ENCODE results near the gene RAB8B.
A peak's percentile ranks its signal among the peaks of the same experiment; 100 is the strongest.

The RAB8B gene

DNA sequence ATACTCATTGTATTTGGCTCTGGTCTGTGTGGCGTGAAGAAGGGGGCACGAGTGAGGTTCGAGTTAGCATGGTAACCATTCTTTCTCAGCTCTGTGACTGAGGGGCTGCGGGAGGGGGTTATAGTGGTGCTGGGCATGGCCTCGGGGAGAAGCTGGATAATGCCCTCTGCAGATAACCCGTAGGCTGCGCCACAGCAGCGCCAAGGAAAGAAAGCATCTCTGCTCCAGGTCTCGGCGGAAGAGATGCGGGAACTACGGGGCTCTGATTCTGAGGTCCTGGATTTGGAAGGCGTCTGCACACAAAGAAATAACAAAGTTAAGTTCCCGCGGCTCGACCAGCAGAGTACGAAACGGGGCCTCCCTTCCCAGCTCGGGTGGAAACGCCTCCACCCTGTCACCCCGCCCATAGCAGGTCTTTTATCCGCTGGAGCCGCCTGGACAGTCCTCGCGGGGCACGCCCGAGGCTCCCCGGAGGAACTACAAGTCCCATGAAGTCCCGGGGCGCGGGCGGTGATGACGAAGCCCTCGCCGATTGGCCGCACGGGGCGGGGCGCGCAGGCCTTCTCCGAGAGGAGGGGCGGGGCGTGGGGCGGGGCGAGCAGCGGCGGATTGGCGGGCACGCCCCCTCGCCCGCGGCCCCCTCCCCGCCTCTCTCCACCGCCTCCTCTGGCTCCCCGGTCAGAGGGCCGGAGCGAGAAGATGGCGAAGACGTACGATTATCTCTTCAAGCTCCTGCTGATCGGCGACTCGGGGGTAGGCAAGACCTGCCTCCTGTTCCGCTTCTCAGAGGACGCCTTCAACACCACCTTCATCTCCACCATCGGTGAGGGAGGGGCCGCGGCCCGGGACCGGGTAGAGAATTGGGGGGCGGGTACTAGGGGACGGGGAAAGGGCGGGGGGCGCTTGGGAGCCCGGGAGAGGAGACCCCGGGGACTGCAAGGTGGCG is at the start of gene RAB8B:
Gene RAB8B, plus strand, starts transcription at position 681 of the 946 bp plus-strand sequence. Its CDS starts 19 bp downstream, at position 700.
- peak; percentile 99 for DNase-seq (ENCODE audit: low spot score)

DNA sequence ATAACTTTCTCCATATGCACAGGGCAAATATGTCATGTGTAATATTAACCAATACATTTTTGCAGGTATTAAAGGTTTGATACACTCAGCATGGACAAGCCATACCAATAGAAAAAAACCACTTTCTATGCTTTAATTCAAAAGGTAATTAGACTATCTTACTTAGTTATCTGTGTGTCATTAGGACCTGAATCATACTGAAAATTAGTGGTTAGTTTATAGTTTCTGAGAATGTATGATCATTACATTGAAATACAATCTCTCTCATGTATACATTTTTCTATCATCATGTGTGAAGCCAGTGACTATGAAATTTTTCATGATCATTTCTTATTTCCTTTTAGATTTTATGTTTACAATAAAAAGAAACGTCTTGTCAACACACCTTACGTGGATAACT is 48.5 kb upstream of the RAB8B start:
- DNase-seq (ENCODE audit: low spot score) = no peak

DNA sequence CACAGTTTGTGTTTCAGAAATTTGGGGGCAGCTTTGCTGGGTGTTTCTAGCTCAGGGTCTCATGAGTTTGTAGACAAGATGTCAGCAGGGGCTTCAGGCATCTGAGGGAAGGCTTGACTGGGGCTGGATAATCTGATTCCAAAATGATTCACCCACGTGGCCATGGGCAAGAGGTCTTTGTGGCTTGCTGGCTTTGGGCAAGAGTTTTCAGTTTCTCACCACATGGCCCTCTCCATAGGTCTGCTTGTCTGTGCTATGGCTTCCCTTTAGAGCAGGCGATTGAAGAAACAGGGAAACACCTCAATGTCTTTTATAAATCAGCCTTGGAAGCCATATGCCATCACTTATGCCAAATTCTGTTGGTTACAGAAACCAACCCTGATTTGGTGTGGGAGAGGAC is 44.0 kb upstream of the RAB8B start:
- no peak for DNase-seq (ENCODE audit: low spot score)

DNA sequence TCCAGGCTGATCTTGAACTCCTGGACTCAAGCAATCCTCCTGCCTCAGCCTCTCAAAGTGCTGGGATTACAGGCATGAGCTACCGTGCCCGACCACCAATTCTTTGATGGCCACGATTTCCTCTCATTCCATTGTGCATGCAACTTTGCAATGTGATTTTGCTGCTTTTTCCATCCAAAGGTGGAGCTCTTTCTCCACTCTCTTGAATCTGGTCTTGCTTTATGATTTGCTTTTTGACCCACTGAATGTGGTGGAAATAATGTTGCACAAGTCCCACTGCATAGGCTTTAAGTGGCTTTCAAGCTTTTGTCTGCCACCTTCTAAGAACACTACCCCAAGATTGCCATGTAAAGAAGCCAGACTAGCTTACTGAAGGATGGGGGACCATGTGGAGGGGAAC is 42.7 kb upstream of the RAB8B start:
- DNase-seq (ENCODE audit: low spot score) = no peak

DNA sequence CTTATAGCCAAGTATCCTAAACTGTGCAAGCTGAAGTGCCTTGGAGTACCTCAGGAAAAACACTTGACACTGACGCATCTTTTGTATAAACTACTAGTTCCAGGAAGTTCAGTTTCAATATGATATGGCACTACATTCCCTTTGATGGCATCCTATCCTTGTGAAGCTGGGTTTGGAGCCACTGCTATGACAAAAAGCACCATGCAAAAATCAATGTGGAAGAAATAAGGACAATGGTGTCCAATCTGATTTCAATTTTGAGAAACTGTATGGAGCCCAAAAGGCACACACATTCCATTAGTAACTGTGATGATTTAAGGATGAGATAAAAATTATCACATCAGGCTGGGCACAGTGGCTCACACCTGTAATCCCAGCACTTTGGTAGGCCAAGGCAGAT is 37.7 kb upstream of the RAB8B start:
- DNase-seq (ENCODE audit: low spot score) = no peak

DNA sequence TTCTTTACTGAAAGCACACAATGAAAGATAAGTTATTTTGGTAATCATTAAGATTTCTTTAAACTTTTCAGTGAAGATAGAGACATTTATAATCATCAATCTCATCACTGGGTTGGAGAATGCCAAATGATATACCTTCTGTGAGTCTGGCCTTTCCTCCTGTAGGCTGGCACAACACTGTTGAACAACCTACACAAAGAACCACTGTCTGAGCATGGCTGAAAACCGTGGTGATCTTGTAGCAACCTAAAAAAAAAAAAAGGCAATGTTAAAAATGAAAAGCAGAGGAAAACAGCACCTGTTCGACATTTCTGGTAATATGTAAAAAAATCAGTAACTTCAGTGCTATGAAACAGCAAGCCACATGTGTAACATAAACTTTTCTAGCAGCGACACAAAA is 33.9 kb upstream of the RAB8B start:
- no peak for DNase-seq (ENCODE audit: low spot score)

DNA sequence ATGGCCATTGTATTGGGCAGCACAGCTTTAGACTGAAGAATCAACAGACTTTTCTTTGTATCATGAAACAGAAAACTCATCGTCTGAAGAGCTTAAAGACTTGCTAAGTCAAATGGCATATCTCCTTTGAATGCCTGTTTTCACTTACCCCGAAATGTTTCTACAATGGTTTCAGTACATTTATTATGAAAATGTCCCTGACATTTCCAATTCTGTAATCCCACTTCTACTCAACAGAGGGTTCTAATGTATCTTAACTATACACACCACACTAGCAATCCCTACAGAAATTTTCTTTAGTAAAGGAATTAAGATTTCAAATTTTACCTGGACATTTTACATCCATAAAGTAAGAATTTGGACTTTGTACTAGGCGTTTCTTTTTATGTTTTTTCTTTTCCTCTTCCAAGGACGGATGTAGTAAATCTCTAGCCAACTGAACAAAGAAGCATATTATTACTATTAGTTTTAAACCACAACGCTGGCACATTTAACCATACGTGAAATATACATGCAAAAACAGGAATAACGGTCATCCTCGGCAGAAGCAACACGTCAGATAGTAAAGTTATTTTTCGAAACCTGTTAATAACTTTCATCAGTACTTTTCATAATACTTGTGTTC is 33.2 kb upstream of the RAB8B start:
- no peak for DNase-seq (ENCODE audit: low spot score)

DNA sequence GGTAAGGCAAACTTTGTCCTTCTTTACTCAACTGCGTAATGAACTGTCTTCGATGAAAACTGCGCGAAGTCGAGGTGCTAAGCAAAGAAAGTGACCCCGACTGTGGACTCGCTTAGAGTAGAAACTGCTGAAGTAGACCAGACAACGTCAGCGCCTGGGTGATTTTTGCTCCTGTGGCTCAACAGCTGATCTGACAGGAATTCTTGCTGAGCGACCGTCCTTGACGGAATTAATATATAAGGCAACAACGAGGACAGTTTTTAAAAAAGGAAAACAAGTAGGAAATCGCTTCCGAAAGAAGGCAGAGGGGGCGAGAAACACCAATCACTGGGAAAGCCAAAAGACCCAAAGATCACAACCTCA is 32.7 kb upstream of the RAB8B start:
- no peak for DNase-seq (ENCODE audit: low spot score)

DNA sequence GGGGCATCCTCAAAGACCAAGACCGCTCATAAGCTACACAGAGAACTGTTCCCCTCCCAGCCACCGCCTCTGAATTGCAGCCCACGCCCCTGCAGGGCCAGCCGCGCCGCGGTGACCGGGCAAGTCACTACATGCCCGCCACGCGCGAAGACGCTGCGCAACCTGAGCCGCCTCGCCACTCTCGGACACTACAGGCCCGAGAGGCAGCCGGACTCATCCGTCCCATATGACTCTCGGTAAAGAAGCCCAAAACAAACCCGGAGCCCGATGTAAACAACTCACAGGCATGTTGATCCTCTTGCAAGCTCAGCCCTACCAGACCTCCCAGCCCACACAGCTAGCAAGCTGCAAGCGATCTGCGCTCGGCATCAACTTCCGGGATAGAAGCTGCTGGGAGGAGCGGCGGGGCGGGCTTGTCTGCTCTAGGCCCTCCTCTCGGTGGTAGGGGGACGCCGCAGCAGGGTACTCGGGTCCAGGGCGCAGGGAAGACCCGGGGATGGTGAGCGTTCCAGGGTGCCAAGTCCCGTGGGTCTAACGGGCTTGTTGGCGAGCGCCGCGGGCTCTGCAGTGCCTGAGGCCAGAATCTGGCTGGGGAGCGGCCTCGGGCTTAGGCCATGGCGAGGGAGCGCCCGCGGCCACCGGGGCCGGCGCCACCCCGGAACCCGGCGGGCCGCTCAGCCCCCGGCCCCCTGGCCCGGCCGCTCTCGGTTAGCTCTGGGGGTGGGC is 32.1 kb upstream of the RAB8B start, which contains the start of gene RPS27L:
Gene RPS27L, minus strand, starts transcription at position 360 of the 726 bp plus-strand sequence. Its CDS starts 72 bp downstream, at position 288.
- DNase-seq (ENCODE audit: low spot score) = peak; percentile 95

DNA sequence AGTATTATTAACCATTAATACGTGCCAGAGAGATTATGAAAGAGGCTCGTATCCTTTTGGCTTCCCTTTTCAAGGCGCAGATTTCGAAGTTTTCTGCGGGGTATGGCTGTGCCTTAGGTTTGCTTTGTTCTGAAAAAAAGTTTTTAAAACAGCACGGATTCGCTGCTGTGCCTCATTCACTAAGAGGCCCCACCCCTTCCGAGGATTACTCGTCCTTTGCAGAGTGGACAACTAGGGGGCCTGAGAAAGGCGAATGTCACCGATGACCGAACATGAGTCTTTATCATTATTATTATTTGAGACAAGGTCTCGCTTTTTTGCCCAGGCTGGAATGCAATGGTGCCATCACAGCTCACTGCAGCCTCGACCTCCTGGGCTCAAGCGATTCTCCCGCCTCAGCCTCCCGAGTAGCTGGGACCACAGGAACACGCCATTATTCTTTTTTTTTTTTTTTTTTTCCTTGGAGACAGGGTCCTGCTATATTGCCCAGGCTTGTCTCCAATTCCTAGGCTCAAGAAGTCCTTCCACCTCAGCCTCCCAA is 31.4 kb upstream of the RAB8B start:
- DNase-seq (ENCODE audit: low spot score) = peak; percentile 69

DNA sequence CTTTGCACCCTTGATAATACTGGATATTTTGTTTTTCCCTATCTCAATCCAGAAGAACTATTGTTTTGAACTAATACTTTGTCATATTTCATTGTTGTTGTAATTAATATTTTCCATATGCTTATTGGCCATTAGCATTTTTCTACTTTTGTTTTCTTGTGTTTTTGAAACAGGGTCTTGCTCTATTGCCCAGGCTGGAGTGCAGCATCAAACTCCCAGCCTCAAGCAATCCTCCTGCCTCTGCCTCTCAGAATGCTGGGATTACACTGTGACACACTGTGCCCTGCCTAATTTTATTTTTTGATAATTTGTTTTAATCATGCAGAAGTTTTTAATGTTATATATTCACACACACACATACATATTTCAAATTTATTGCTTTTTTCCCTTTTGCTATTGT is 28.8 kb upstream of the RAB8B start:
- DNase-seq (ENCODE audit: low spot score) = no peak

DNA sequence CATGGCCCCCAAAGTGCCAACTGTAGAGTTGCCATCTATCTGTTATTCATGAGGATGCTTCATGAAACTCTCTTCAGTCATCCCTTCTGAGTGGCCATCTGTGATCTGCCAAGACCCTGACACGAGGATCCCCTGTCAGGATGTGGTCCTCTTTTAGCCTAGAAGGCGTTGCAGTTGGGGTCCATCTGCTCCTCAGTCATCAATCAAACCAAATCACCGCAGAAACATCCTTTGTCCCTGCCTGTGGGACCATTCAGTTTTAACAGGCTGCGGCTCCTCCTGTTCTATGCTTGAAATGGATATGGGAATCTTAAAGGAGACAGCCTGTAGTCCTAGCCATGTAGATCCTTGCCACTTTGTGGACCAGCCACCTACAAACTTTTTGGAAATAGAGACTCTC is 26.2 kb upstream of the RAB8B start:
- DNase-seq (ENCODE audit: low spot score) = no peak

DNA sequence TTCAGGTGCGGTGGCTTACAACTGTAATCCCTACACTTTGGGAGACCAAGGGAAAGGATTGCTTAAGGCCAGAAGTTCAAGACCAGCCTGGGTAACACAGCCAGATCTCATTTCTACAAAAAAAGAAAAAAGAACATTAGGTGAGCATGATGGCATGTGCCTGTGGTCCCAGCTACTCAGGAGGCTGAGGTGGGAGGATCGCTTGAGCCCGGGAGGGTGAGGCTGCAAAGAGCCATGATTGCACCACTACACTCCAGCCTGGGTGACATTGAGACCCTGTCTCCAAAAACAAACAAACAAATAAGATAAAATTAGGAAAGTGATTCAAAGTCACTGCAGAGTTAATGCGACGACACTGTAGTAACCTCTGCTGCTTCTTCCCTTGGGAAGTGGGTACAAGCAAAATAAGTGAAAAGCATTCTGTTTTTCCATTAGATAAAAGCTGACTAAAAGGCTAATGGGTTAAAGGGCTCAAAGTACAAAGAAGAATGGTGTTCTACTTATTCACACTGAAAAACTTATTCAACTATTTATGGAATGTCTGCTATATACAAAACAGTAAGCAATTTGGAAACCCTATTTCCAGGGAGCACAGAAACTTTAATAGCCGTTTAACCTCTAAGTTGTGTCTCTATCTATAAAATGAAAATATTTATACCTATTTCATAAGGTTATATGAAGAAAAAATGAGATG is 24.1 kb upstream of the RAB8B start:
- no peak for DNase-seq (ENCODE audit: low spot score)

DNA sequence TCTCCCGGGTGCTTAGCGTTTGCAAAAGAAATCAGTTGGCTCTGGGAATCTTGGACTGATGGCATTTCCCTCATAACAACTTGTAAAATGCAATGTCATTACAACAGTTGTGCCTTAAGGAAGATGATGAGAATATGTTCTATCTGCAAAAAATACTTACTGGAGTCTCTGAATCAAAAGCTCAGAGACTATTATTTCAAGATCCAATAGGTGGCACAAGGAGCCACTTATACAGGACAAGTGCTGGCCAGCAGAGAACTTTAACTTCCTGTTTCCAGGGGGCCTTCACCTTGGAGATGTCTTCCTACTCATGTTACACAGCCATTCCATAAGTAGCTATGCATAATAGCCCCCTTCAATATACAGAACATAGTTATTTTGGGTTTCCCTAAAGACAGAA is 23.2 kb upstream of the RAB8B start:
- no peak for DNase-seq (ENCODE audit: low spot score)

DNA sequence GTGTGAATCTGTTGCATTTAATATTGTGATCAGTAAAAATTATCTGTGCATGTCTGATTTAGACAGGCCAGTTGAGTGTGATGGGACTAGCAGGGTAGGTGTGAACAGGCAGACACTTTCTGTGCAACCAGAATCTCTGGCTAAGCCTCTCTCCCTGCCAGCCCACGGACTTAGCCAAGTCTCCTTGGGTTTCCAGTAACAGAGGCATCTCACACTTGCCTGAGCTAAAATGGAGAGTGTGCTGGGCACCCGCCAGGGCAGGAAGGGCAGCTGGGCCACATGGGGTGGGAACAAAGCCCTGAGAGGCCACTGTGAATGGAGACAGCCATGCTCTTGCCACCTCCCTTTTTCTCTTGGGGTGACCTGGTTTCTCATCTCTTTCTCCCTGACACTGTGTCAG is 19.6 kb upstream of the RAB8B start:
- no peak for DNase-seq (ENCODE audit: low spot score)

DNA sequence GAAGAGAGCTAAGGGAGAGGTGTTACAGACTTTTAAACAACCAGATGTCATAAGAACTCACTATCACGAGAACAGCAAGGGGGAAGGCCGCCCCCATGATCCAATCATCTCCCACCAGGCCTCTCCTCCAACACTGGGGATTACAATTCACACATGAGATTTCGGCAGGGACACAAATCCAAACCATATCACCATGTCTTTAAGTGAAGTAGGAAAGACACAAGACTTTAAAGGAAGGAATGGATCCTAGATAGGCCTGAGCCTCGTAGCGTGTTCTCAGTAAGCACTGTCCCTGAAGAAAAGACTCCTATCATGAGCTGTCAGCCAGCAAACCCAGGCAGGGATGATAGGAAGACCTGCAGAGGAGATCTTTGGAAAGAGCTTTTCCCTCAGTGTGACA is 17.0 kb upstream of the RAB8B start:
- DNase-seq (ENCODE audit: low spot score) = no peak

DNA sequence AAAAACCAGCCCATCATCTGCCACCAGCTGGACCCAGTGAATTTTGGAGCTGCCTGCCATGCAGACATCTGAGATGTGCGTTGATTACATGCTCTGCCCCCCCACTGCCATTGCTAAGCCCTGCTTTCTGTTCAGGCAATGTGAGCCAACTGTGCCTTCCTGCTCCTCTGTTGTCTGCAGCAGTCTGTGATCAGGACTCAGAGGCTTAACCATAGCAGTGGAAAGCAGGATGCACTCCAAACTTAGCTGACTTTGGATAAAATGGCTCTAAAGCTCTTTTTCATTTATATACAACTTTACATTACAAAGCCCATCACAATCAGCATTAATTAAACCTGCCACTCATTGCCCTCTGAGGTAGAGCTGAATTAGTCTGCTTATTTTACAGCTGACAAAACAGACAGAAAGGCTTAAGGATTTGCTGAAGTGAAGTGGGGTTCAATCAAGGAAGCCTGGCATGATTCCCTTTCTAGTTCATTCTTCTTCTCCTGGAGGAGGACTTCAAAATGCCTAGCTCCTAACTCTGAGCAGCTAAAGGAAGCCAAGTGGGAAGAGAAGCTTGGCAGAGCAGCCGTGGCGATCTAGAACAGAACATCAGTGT is 16.5 kb upstream of the RAB8B start:
- DNase-seq (ENCODE audit: low spot score) = no peak

DNA sequence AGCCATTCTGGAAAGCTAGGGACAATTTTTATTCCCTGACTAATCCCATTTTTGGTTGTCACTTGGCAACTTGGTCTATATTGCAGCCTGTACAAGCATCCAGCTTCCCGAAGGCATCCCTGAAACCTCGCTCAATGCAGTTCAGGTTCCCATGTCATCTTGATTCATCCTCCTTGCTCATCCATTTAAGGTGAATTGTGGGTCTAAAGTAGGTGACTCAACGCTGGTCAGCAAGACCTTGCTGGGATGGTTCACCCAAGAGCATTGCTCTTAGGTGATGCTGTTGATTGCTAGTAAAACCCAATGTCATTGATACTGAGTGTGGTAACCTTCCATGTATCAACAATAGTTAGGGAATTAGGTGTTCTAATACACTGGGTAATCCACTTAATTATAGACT is 13.1 kb upstream of the RAB8B start:
- DNase-seq (ENCODE audit: low spot score) = no peak

DNA sequence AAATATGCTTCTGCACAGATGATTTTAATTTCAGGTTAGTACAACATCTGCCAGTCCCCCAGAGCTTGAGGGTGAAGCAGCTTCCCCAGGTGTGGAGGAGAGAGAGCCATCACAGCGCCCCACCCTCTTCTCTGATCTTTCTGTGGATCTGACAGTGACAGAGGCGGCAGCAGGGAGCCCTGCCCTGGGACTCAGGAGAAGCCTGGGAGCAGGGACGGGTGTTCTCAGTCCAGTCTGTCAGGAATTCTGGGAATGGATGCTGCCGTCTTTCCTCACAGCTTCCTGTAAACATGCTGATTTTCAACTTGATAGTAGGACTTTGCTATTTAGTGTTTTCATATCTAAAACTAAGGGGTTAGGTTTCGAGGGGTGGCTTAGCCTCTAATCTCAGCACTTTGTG is 11.4 kb upstream of the RAB8B start:
- DNase-seq (ENCODE audit: low spot score) = no peak

DNA sequence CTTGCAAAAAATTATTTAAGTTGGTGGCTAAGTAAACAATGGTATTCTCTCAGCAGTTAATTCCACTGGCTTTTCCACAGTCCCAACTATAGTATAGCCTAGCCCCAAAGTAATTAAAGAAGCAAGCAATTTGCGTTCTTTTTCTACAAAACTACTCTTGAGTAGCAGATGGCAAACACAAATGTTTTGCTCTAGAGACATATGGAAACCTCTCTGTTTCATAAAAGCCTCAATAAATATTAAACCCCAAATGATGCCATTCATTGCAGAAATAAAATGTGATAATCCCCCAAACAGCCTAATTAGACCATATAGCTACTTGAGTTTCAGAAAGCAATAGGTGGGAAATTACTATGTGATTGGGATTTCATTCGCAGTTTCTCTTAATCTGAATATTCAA is 8.7 kb upstream of the RAB8B start:
- no peak for DNase-seq (ENCODE audit: low spot score)

DNA sequence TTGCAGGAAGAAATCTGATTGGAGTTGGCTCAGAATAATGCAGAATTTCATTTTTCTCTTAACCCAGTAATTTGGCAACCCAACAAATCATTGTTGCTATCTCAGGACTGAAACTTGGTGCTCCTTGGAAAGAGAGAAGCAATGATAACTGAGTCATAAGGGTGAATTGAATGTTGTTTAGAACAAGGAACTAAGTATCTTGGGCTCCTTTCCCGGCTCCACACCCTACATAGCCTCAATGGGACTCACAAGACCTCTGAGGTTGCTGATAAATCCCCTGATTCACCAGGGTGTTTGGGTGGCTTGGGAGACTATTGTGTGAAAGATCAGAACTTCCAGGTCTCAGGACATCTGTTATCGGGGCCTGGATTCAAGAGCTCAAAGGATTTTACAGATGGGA is 7.8 kb upstream of the RAB8B start:
- no peak for DNase-seq (ENCODE audit: low spot score)

DNA sequence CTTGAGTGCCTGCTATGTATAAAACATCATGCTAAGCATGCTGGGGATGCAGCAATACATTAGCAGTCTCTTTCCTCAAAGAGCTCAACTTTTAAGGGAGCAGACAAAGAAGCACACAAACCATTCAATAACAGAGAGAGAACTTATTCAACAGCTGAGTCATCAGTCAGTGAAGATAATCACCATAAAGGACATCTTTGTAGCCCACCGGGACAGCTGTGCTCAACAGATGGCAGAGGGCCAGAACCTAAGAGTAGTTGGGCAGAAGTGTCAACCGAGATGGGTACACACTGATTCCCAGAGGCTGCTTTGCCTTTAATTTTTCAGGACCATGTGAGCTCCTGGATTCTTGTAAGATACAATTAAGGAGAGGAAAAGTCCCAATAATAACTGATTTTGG is 4.2 kb upstream of the RAB8B start:
- DNase-seq (ENCODE audit: low spot score) = no peak
